HepG2 (cell line): ENCODE results near the gene TTYH1. TPM values are rescaled to one million over a fixed set of nuclear protein-coding genes. Genes with fewer than 3 reads are reported as not detected.

ENCODE experiments used
- ATF1 ChIP-seq: IDR thresholded peaks from 2 replicates; pipeline ENCODE4 v1.6.1; 2016; ENCODE audit warnings: mild to moderate bottlenecking, control low read depth
- CBX1 ChIP-seq: IDR thresholded peaks from one replicate; pipeline ENCODE4 v1.6.1; 2016; ENCODE audit warnings: antibody characterized with exemption, low read depth
- CSRNP1 ChIP-seq: sonication (generic); formaldehyde crosslinking; IDR thresholded peaks from 2 replicates; pipeline ENCODE4 v1.8.1; 2023; ENCODE audit warnings: mild to moderate bottlenecking, missing genetic modification reagents
- DRAP1 ChIP-seq: IDR thresholded peaks from 2 replicates; pipeline ENCODE4 v1.6.1; 2016; ENCODE audit warnings: missing genetic modification reagents, missing compliant biosample characterization
- E2F5 ChIP-seq: sonication (generic); formaldehyde crosslinking; conservative IDR thresholded peaks from 2 replicates; pipeline ENCODE4 v1.4.0; 2020; ENCODE audit warnings: missing genetic modification reagents
- EED ChIP-seq: sonication (generic); formaldehyde crosslinking; IDR thresholded peaks from 2 replicates; pipeline ENCODE4 v1.5.0; 2020; ENCODE audit warnings: mild to moderate bottlenecking, missing genetic modification reagents
- IRF1 ChIP-seq: sonication (generic); formaldehyde crosslinking; IDR thresholded peaks from 2 replicates; pipeline ENCODE4 v1.4.0; 2020; ENCODE audit warnings: low read depth, mild to moderate bottlenecking, missing genetic modification reagents
- MXD4 ChIP-seq: IDR thresholded peaks from 2 replicates; pipeline ENCODE4 v1.6.1; 2016; ENCODE audit warnings: mild to moderate bottlenecking, missing biosample characterization, missing genetic modification reagents
- NFE2L1 ChIP-seq: sonication (generic); formaldehyde crosslinking; IDR thresholded peaks from 2 replicates; pipeline ENCODE4 v1.4.0; 2020; ENCODE audit warnings: missing genetic modification reagents, mild to moderate bottlenecking, borderline replicate concordance
- NFIC ChIP-seq: IDR thresholded peaks from 2 replicates; pipeline ENCODE4 v1.6.1; 2012; ENCODE audit warnings: mild to moderate bottlenecking, low read length, inconsistent platforms
- PHF20 ChIP-seq: sonication (generic); formaldehyde crosslinking; IDR thresholded peaks from 2 replicates; pipeline ENCODE4 v1.5.0; 2020; ENCODE audit warnings: mild to moderate bottlenecking, missing genetic modification reagents
- PPARG ChIP-seq: conservative IDR thresholded peaks from 2 replicates; pipeline ENCODE4 v1.6.1; 2016; ENCODE audit warnings: missing biosample characterization, missing genetic modification reagents
- RFX1 ChIP-seq: fragments of 450-650 bp; IDR thresholded peaks from 2 replicates; pipeline ENCODE4 v1.6.1; 2017
- SAP130 ChIP-seq: IDR thresholded peaks from 2 replicates; pipeline ENCODE4 v1.6.1; 2016; ENCODE audit warnings: low read depth
- STAG1 ChIP-seq: sonication (generic); formaldehyde crosslinking; IDR thresholded peaks from 2 replicates; pipeline ENCODE4 v1.4.0; 2020; ENCODE audit warnings: missing genetic modification reagents
- SUZ12 ChIP-seq: fragments of 150-350 bp; IDR thresholded peaks from 2 replicates; pipeline ENCODE4 v1.6.1; 2014; ENCODE audit warnings: low read depth, low read length
- TCF7 ChIP-seq: sonication (generic); IDR thresholded peaks from 2 replicates; pipeline ENCODE4 v1.6.1; 2016; ENCODE audit warnings: antibody characterized with exemption, low read depth
- YY1 ChIP-seq: IDR thresholded peaks from 2 replicates; pipeline ENCODE4 v1.6.1; 2011; ENCODE audit warnings: low read length, low read depth, moderate library complexity, mild to moderate bottlenecking; ENCODE audit not compliant: insufficient read depth, insufficient replicate concordance
- ZBTB21 ChIP-seq: sonication (generic); formaldehyde crosslinking; IDR thresholded peaks from 2 replicates; pipeline ENCODE4 v1.4.0; 2020; ENCODE audit warnings: missing genetic modification reagents
- ZFP36L2 ChIP-seq: sonication (generic); formaldehyde crosslinking; IDR thresholded peaks from 2 replicates; pipeline ENCODE4 v1.4.0; 2020; ENCODE audit warnings: missing genetic modification reagents
- ZFX ChIP-seq: sonication (generic); formaldehyde crosslinking; IDR thresholded peaks from 2 replicates; pipeline ENCODE4 v1.4.0; 2020; ENCODE audit warnings: mild to moderate bottlenecking, low read depth, missing genetic modification reagents, moderate library complexity
- ZMYM3 ChIP-seq: sonication (generic); formaldehyde crosslinking; IDR thresholded peaks from 2 replicates; pipeline ENCODE4 v1.5.1; 2020; ENCODE audit warnings: mild to moderate bottlenecking, missing genetic modification reagents
- ZNF143 ChIP-seq: sonication (generic); formaldehyde crosslinking; IDR thresholded peaks from 2 replicates; pipeline ENCODE4 v1.4.0; 2020; ENCODE audit warnings: missing genetic modification reagents
- ZNF20 ChIP-seq: sonication (generic); formaldehyde crosslinking; IDR thresholded peaks from 2 replicates; pipeline ENCODE4 v1.4.0; 2020; ENCODE audit warnings: mild to moderate bottlenecking, moderate library complexity, missing genetic modification reagents
- ZNF326 ChIP-seq: sonication (generic); formaldehyde crosslinking; IDR thresholded peaks from 2 replicates; pipeline ENCODE4 v1.4.0; 2020; ENCODE audit warnings: missing genetic modification reagents, borderline replicate concordance
- ZNF432 ChIP-seq: sonication (generic); formaldehyde crosslinking; IDR thresholded peaks from 2 replicates; pipeline ENCODE4 v1.5.0; 2020; ENCODE audit warnings: missing genetic modification reagents, mild to moderate bottlenecking, borderline replicate concordance
- ZNF496 ChIP-seq: sonication (generic); formaldehyde crosslinking; IDR thresholded peaks from 2 replicates; pipeline ENCODE4 v1.8.1; 2023; ENCODE audit warnings: mild to moderate bottlenecking, moderate library complexity, missing genetic modification reagents; ENCODE audit not compliant: insufficient replicate concordance
- ZNF510 ChIP-seq: sonication (generic); formaldehyde crosslinking; IDR thresholded peaks from 2 replicates; pipeline ENCODE4 v1.4.0; 2020; ENCODE audit warnings: low read depth, mild to moderate bottlenecking, missing genetic modification reagents
- ZNF761 ChIP-seq: sonication (generic); formaldehyde crosslinking; conservative IDR thresholded peaks from 2 replicates; pipeline ENCODE4 v1.4.0; 2020; ENCODE audit warnings: mild to moderate bottlenecking, missing genetic modification reagents
- polyA plus RNA-seq, 8 experiments: library from polyadenylated mRNA; depleted of rRNA in 3 of 8; stranded (reverse) in 7 of 8; unstranded in 1 of 8; fragments of >200 nt; fragmentation: Illumina TruSeq in 4 of 8; extraction: Trizol in 4 of 8; gene quantifications; 2 replicates each; pipeline versions ENCODE4 v1.2.1 to v1.2.3, GENCODE V29; 2011 to 2016; ENCODE audit warnings: low read depth in 4 of 8, missing spikeins in 1 of 8, mixed read lengths in 1 of 8; ENCODE audit not compliant: insufficient read depth in 1 of 8
- total RNA-seq, 5 experiments: library from RNA; depleted of rRNA; stranded (reverse); fragments of >200 nt; fragmentation: Illumina TruSeq; extraction: Trizol; gene quantifications; 2 replicates each; pipeline ENCODE4 v1.2.3, GENCODE V29; 2016; ENCODE audit warnings: low read depth in 1 of 5

TTYH1 gene
- total and polyA plus RNA-seq, 2 of the 13 experiments (the other 11 are each of a cell fraction or from before 2014, with no cell fraction given) = 6.9 to 19.9 TPM

- TF ChIP-seq E2F5 (CRISPR knock-in tag) = peak; percentile 16; the same call in 1 of the 2 replicates
- TF ChIP-seq ZNF761 (CRISPR knock-in tag) = no peak; the same call in none of the 2 replicates
- TF ChIP-seq STAG1 (CRISPR knock-in tag) = no peak
- peak; percentile 76 for TF ChIP-seq RFX1
- peak; percentile 40; the same call in 1 of the 2 replicates for TF ChIP-seq ZNF143 (CRISPR knock-in tag)
- TF ChIP-seq PHF20 (CRISPR knock-in tag) = peak; percentile 85
- peak; percentile 64; the same call in 1 of the 2 replicates for TF ChIP-seq EED
- peak; percentile 98 for TF ChIP-seq DRAP1
- peak; percentile 50; the same call in 1 of the 2 replicates for TF ChIP-seq ZNF510 (CRISPR knock-in tag)
- TF ChIP-seq SUZ12 = no peak
- no peak for TF ChIP-seq ZFP36L2 (CRISPR knock-in tag)
- TF ChIP-seq YY1 = peak; percentile 39
- TF ChIP-seq TCF7 = no peak
- peak; percentile 88 for TF ChIP-seq SAP130 (CRISPR knock-in tag)
- no peak for TF ChIP-seq ZNF20
- TF ChIP-seq ZFX = peak; percentile 100
- peak; percentile 77; the same call in 1 of the 2 replicates for TF ChIP-seq NFE2L1 (CRISPR knock-in tag)
- TF ChIP-seq IRF1 (CRISPR knock-in tag) = peak; percentile 38; the same call in 1 of the 2 replicates
- peak; percentile 90 for TF ChIP-seq ZBTB21 (CRISPR knock-in tag)
- TF ChIP-seq MXD4 = peak; percentile 93
- TF ChIP-seq CSRNP1 (CRISPR knock-in tag) = peak; percentile 47; the same call in 1 of the 2 replicates
- TF ChIP-seq ZNF496 (CRISPR knock-in tag) = no peak
- TF ChIP-seq NFIC = no peak
- TF ChIP-seq ZNF432 (CRISPR knock-in tag) = no peak
- no peak for TF ChIP-seq PPARG (CRISPR knock-in tag)
- peak; percentile 25 for TF ChIP-seq CBX1
- TF ChIP-seq ZNF326 (CRISPR knock-in tag) = no peak
- TF ChIP-seq ZMYM3 (CRISPR knock-in tag) = no peak
- peak; percentile 90 for TF ChIP-seq ATF1
Measured at GRCh38 chr19:54448774-54449700, 33.8 kb downstream of the TTYH1 start, which contains the start of gene LENG8 (continued).
